Loucy (cell line): ENCODE measurements around the gene ELMO2.

Experiments
- EZH2phosphoT487 ChIP-seq: fragments of 200-600 bp; IDR thresholded peaks from 2 replicates; pipeline ENCODE4 v1.6.1; 2018; ENCODE audit warnings: antibody characterized with exemption, mild to moderate bottlenecking, moderate library complexity, borderline replicate concordance
- TF ChIP-seq, protein P1 (sequence below): fragments of 200-600 bp; sonication (generic); conservative IDR thresholded peaks from 2 replicates; pipeline ENCODE4 v1.5.1; 2014; ENCODE audit warnings: mild to moderate bottlenecking, antibody characterized with exemption, low read length

DNA sequence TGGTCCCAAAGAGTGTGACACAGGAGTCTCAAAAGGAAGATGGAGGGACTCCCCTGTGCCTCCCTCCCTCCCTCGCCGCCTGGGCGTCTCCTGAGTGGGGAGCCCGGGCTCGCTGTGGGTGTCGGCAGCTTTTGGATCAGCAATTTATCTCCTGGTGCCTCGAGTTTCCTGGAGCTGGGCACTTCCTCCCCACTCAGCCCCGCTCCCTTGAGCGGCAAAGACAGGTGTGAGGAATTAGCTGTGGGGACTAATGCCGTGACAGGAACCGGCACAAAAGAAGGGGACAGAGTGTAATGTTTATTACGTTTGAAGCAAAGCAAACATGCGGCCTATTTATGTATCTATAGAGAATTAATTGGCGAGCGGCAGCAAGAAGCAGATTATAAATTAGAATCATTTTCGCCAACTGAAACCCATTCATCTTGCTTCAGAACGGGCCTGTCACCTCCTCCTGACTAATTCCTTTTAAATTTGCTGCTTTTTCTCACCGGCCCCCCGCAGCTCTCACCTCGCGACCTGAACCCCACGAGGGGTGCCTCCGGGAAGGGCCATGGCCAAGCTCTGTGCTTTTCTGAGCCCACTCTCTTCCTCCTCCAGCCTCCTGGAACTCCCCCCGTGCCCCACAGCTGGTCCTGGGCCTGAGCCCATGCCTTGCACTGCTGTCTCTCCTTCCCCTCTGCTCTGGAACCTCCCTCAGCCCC is 89.3 kb downstream of the ELMO2 start:
- TF ChIP-seq, protein P1, sequence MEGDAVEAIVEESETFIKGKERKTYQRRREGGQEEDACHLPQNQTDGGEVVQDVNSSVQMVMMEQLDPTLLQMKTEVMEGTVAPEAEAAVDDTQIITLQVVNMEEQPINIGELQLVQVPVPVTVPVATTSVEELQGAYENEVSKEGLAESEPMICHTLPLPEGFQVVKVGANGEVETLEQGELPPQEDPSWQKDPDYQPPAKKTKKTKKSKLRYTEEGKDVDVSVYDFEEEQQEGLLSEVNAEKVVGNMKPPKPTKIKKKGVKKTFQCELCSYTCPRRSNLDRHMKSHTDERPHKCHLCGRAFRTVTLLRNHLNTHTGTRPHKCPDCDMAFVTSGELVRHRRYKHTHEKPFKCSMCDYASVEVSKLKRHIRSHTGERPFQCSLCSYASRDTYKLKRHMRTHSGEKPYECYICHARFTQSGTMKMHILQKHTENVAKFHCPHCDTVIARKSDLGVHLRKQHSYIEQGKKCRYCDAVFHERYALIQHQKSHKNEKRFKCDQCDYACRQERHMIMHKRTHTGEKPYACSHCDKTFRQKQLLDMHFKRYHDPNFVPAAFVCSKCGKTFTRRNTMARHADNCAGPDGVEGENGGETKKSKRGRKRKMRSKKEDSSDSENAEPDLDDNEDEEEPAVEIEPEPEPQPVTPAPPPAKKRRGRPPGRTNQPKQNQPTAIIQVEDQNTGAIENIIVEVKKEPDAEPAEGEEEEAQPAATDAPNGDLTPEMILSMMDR: no peak
- no peak for TF ChIP-seq EZH2phosphoT487
